IMR-90 (cell line): ENCODE results near the gene TNIP2. TPM values are rescaled to one million over a fixed set of nuclear protein-coding genes. Genes with fewer than 3 reads are reported as not detected.

Experiments
- ATAC-seq: fragments of 200-7000 bp; cut with Tn5 transposase; 2 replicates; pipeline ENCODE4 v1.9.1; 2020; ENCODE audit warnings: low read depth, mild to moderate bottlenecking, moderate library complexity
- BruUV-seq: library from RNA; stranded (reverse); fragments of 400-500 nt; replicated peaks from 2 replicates; lab custom pipeline; 2021; lab: Mats Ljungman, UMichigan
- CTCF ChIA-PET: fragments of 300-600 bp; formaldehyde crosslinking; extraction: SDS; loops from one replicate; lab custom pipeline; 2021; ENCODE audit warnings: antibody characterized with exemption; lab: Yijun Ruan, JAX
- POLR2A ChIA-PET: fragments of 300-600 bp; sonication (Branson Sonifier 250); formaldehyde crosslinking; loops from one replicate; lab custom pipeline; 2022; ENCODE audit warnings: antibody characterized with exemption; ENCODE audit not compliant: unreplicated experiment; lab: Charles Lee
- DNase-seq: peaks from one replicate; pipeline ENCODE4 v3.0.0; 2013
- H2AFZ ChIP-seq: replicated peaks from 2 replicates; pipeline ENCODE3; 2013; ENCODE audit warnings: low read length, mild to moderate bottlenecking; ENCODE audit not compliant: poor library complexity
- H2AK5ac ChIP-seq: 2 replicates; pipeline ENCODE4 v1.6.1; 2013; ENCODE audit warnings: low read depth, low read length, inconsistent platforms
- H2AK9ac ChIP-seq: replicated peaks from 2 replicates; pipeline ENCODE3; 2013; ENCODE audit warnings: mild to moderate bottlenecking, low read depth, low read length, moderate library complexity; ENCODE audit not compliant: poor library complexity
- H2BK120ac ChIP-seq: 2 replicates; pipeline ENCODE4 v1.6.1; 2013; ENCODE audit warnings: low read depth, low read length, inconsistent platforms
- H2BK15ac ChIP-seq: 3 replicates; pipeline ENCODE4 v1.6.1; 2013; ENCODE audit warnings: low read depth, low read length, inconsistent platforms
- H2BK20ac ChIP-seq: 2 replicates; pipeline ENCODE4 v1.6.1; 2013; ENCODE audit warnings: low read depth, mild to moderate bottlenecking, inconsistent platforms, low read length, moderate library complexity
- H2BK5ac ChIP-seq: 2 replicates; pipeline ENCODE4 v1.6.1; 2013; ENCODE audit warnings: mild to moderate bottlenecking, low read depth, low read length, inconsistent platforms; ENCODE audit not compliant: poor library complexity, severe bottlenecking
- H3K14ac ChIP-seq: replicated peaks from 2 replicates; pipeline ENCODE4 v1.6.1; 2013; ENCODE audit warnings: low read depth, low read length, inconsistent platforms
- H3K18ac ChIP-seq: 2 replicates; pipeline ENCODE4 v1.6.1; 2013; ENCODE audit warnings: low read depth, low read length, control low read depth
- H3K23ac ChIP-seq: 2 replicates; pipeline ENCODE4 v1.6.1; 2013; ENCODE audit warnings: low read depth, low read length, inconsistent platforms
- H3K27ac ChIP-seq: 2 replicates; pipeline ENCODE4 v1.5.1; 2013; ENCODE audit warnings: mild to moderate bottlenecking, control low read depth, low read length; ENCODE audit not compliant: insufficient read depth
- H3K27me3 ChIP-seq: 2 replicates; pipeline ENCODE4 v1.6.1; 2013; ENCODE audit warnings: low read length; ENCODE audit not compliant: control insufficient read depth, insufficient read depth
- H3K36me3 ChIP-seq: 2 replicates; pipeline ENCODE4 v1.6.1; 2013; ENCODE audit warnings: low read length, mixed read lengths; ENCODE audit not compliant: control insufficient read depth, insufficient read depth
- H3K4ac ChIP-seq: 2 replicates; pipeline ENCODE4 v1.6.1; 2013; ENCODE audit warnings: low read depth, low read length, inconsistent platforms
- H3K4me1 ChIP-seq: 2 replicates; pipeline ENCODE4 v1.6.1; 2013; ENCODE audit warnings: low read length, mixed read lengths; ENCODE audit not compliant: control insufficient read depth, insufficient read depth
- H3K4me2 ChIP-seq: 2 replicates; pipeline ENCODE4 v1.6.1; 2013; ENCODE audit warnings: low read depth, mild to moderate bottlenecking, control low read depth, low read length, moderate library complexity
- H3K4me3 ChIP-seq: 2 replicates; pipeline ENCODE4 v1.5.1; 2013; ENCODE audit warnings: low read depth, mild to moderate bottlenecking, control low read depth, low read length, moderate library complexity; ENCODE audit not compliant: insufficient read depth
- H3K56ac ChIP-seq: 2 replicates; pipeline ENCODE4 v1.6.1; 2013; ENCODE audit warnings: low read length, inconsistent platforms; ENCODE audit not compliant: insufficient read depth; ENCODE audit errors: extremely low read depth
- H3K79me1 ChIP-seq, 2 experiments: 2 replicates each; pipeline ENCODE4 v1.6.1; 2013; ENCODE audit warnings: low read length in 2 of 2, inconsistent platforms in 1 of 2, low read depth in 1 of 2
- H3K9ac ChIP-seq: 2 replicates; pipeline ENCODE4 v1.6.1; 2013; ENCODE audit warnings: low read depth, low read length, control low read depth
- H3K9me1 ChIP-seq: 2 replicates; pipeline ENCODE4 v1.6.1; 2013; ENCODE audit warnings: low read length, inconsistent platforms; ENCODE audit not compliant: insufficient read depth
- H3K9me3 ChIP-seq: 2 replicates; pipeline ENCODE4 v1.6.1; 2013; ENCODE audit warnings: low read length; ENCODE audit not compliant: control insufficient read depth, insufficient read depth
- H4K20me1 ChIP-seq: 2 replicates; pipeline ENCODE4 v1.6.1; 2013; ENCODE audit warnings: low read length, inconsistent platforms; ENCODE audit not compliant: insufficient read depth
- H4K5ac ChIP-seq: 2 replicates; pipeline ENCODE4 v1.6.1; 2013; ENCODE audit warnings: mild to moderate bottlenecking, low read depth, low read length, control low read depth
- H4K8ac ChIP-seq, 2 experiments: 2 replicates each; pipeline ENCODE4 v1.6.1; 2013; ENCODE audit warnings: low read depth in 2 of 2, low read length in 2 of 2, control low read depth in 1 of 2, inconsistent platforms in 1 of 2
- H4K91ac ChIP-seq: 2 replicates; pipeline ENCODE4 v1.6.1; 2013; ENCODE audit warnings: low read depth, low read length, inconsistent platforms; ENCODE audit not compliant: insufficient read depth
- BHLHE40 ChIP-seq: fragments of 150-350 bp; IDR thresholded peaks from 2 replicates; pipeline ENCODE4 v1.6.1; 2016; ENCODE audit warnings: mild to moderate bottlenecking, low read depth, low read length
- CEBPB ChIP-seq: IDR thresholded peaks from 2 replicates; pipeline ENCODE4 v1.6.1; 2012; ENCODE audit warnings: low read depth, low read length, improper control_type of control experiment
- CHD1 ChIP-seq: IDR thresholded peaks from 2 replicates; pipeline ENCODE4 v1.6.1; 2012; ENCODE audit warnings: low read depth, low read length, improper control_type of control experiment
- CTCF ChIP-seq: conservative IDR thresholded peaks from 2 replicates; pipeline ENCODE4 v1.5.1; 2012; ENCODE audit warnings: mild to moderate bottlenecking, low read depth, low read length, improper control_type of control experiment
- FOS ChIP-seq: fragments of 150-350 bp; IDR thresholded peaks from 2 replicates; pipeline ENCODE4 v1.6.1; 2016; ENCODE audit warnings: low read depth, low read length
- MAFK ChIP-seq: IDR thresholded peaks from 2 replicates; pipeline ENCODE4 v1.6.1; 2012; ENCODE audit warnings: low read depth, low read length, improper control_type of control experiment
- MAZ ChIP-seq: IDR thresholded peaks from 2 replicates; pipeline ENCODE4 v1.6.1; 2012; ENCODE audit warnings: low read depth, mild to moderate bottlenecking, low read length, improper control_type of control experiment, moderate library complexity, borderline replicate concordance
- MXI1 ChIP-seq: IDR thresholded peaks from 2 replicates; pipeline ENCODE4 v1.6.1; 2012; ENCODE audit warnings: low read depth, mild to moderate bottlenecking, low read length, moderate library complexity, borderline replicate concordance
- NFE2L2 ChIP-seq: fragments of 150-350 bp; IDR thresholded peaks from 2 replicates; pipeline ENCODE4 v1.6.1; 2016; ENCODE audit warnings: low read depth, mild to moderate bottlenecking, low read length
- POLR2A ChIP-seq: IDR thresholded peaks from 2 replicates; pipeline ENCODE4 v1.6.1; 2012; ENCODE audit warnings: mild to moderate bottlenecking, low read depth, low read length
- RAD21 ChIP-seq: IDR thresholded peaks from 2 replicates; pipeline ENCODE4 v1.6.1; 2012; ENCODE audit warnings: low read length, improper control_type of control experiment
- RCOR1 ChIP-seq: IDR thresholded peaks from 2 replicates; pipeline ENCODE4 v1.6.1; 2012; ENCODE audit warnings: mild to moderate bottlenecking, low read length, improper control_type of control experiment; ENCODE audit not compliant: insufficient replicate concordance
- RFX5 ChIP-seq: IDR thresholded peaks from 2 replicates; pipeline ENCODE4 v1.8.0; 2012; ENCODE audit warnings: low read depth, mild to moderate bottlenecking, low read length, moderate library complexity
- SMC3 ChIP-seq: fragments of 150-350 bp; IDR thresholded peaks from 2 replicates; pipeline ENCODE4 v1.6.1; 2016; ENCODE audit warnings: low read depth, mild to moderate bottlenecking, antibody characterized with exemption, low read length, moderate library complexity
- WGBS, 2 experiments: methylation state at CpG; one replicate each; pipeline versions ENCODE4 v1.1.5 to v1.1.7; 2013; ENCODE audit warnings: missing lambda C conversion rate in 2 of 2; ENCODE audit not compliant: insufficient read length in 1 of 2; ENCODE audit errors: extremely low coverage in 2 of 2; 5-methylcytosine and 5-hydroxymethylcytosine counted together
- dilution Hi-C: fragments of 300-500 bp; cut with HindIII; formaldehyde crosslinking; loops from one replicate; pipeline ENCODE4 v1.14.3; 2018; ENCODE audit warnings: low sequenced_read_pairs; ENCODE audit not compliant: unreplicated experiment
- in situ Hi-C: fragments of 300-500 bp; cut with MboI; formaldehyde crosslinking; loops from 3 replicates; pipeline ENCODE4 v1.14.3; 2019; ENCODE audit warnings: low sequenced_read_pairs, inconsistent platforms, mixed read lengths
- intact Hi-C: fragments of 100-400 bp; cut with micrococcal nuclease; formaldehyde crosslinking; loops from 2 replicates; pipeline ENCODE4 v1.10.0; 2022
- polyA plus RNA-seq, 3 experiments: library from polyadenylated mRNA; depleted of rRNA; stranded (reverse); fragments of >200 nt; gene quantifications; 2 replicates each; pipeline ENCODE4 v1.2.3, GENCODE V29; 2012; ENCODE audit warnings: low replicate concordance in 1 of 3
- total RNA-seq: library from RNA; depleted of rRNA; stranded (reverse); fragments of >200 nt; gene quantifications from 2 replicates; pipeline ENCODE4 v1.2.3, GENCODE V29; 2012
- TF ChIP-seq, protein P1 (sequence below): fragments of 150-350 bp; IDR thresholded peaks from 2 replicates; pipeline ENCODE4 v1.6.1; 2017; ENCODE audit warnings: mild to moderate bottlenecking, antibody characterized with exemption, low read length, low read depth
- TF ChIP-seq, protein P2 (sequence below): fragments of 150-350 bp; IDR thresholded peaks from 2 replicates; pipeline ENCODE4 v1.6.1; 2016; ENCODE audit warnings: low read depth, mild to moderate bottlenecking, low read length, moderate library complexity, borderline replicate concordance

Gene TNIP2
- total and polyA plus RNA-seq, 2 of the 4 experiments (the other 2 are of a cell fraction), result 33.3 to 38.5 TPM

DNA sequence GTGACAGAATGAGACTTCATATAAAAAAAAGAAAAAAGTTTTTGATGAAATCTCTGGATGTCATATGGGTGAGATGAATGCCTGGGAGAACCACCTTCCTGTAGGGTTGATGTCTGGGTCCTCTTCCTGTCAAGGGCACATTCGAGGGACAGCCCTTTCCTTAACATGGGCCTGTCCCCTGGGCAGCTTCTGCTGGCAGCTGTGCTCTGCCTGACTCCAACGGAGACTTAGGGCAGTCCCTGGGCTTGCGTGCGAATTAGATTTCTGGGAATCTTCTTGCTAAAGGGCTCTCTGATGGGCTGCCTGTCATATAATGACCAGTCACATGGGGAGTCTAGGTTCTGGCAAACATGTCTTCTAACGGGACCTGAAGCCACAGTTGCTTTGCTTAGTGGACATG lies 40.7 kb downstream of the TNIP2 start:
- H3K18ac ChIP-seq, result no peak overlapping the region
- dilution Hi-C loops, result no loop called here
- peaks cover 3% of the 10 kb centered on the region; the same call in 1 of the 2 replicates for H3K4me1 ChIP-seq
- ChIA-PET POLR2A (no interaction called here), CTCF (no interaction called here)
- H3K27me3 ChIP-seq, result no peaks in the 10 kb centered on the region
- no peak for DNase-seq
- no peak overlapping the region for H2AK5ac ChIP-seq
- H4K91ac ChIP-seq, result no peak overlapping the region
- H2BK120ac ChIP-seq, result no peak overlapping the region
- H3K14ac ChIP-seq, result no peak overlapping the region
- H4K8ac ChIP-seq, result no peak overlapping the region
- peaks cover 19 to 38% of the 10 kb centered on the region in 2 experiments for H3K79me1 ChIP-seq
- no CpG with 5 or more reads among the region's 5 CpGs for WGBS, 2 experiments
- intact Hi-C loops, result no loop called here
- no peak overlapping the region for H3K4me2 ChIP-seq
- no peak overlapping the region for H3K56ac ChIP-seq
- no peak overlapping the region for H2AK9ac ChIP-seq
- H2AFZ ChIP-seq, result no peak overlapping the region
- H3K23ac ChIP-seq, result peak overlapping the region; percentile 20; the same call in 1 of the 2 replicates
- H3K36me3 ChIP-seq, result peaks cover 27% of the 10 kb centered on the region
- no TSS peak for BruUV-seq
- H3K9me1 ChIP-seq, result peaks cover 13% of the 10 kb centered on the region
- ATAC-seq, result peak; percentile 24; the same call in 1 of the 2 replicates
- H4K20me1 ChIP-seq, result peaks cover 9% of the 10 kb centered on the region
- H3K4me3 ChIP-seq, result no peak overlapping the region
- H3K4ac ChIP-seq, result no peak overlapping the region
- H2BK5ac ChIP-seq, result no peak overlapping the region
- no peak overlapping the region for H3K9ac ChIP-seq
- H2BK20ac ChIP-seq, result no peak overlapping the region
- TF ChIP-seq MAFK, result no peak
- TF ChIP-seq RAD21, result no peak
- TF ChIP-seq, protein P1, sequence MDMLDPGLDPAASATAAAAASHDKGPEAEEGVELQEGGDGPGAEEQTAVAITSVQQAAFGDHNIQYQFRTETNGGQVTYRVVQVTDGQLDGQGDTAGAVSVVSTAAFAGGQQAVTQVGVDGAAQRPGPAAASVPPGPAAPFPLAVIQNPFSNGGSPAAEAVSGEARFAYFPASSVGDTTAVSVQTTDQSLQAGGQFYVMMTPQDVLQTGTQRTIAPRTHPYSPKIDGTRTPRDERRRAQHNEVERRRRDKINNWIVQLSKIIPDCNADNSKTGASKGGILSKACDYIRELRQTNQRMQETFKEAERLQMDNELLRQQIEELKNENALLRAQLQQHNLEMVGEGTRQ, result no peak
- TF ChIP-seq CHD1, result no peak
- TF ChIP-seq MXI1, result no peak
- no peak for TF ChIP-seq MAZ
- TF ChIP-seq NFE2L2, result no peak
- TF ChIP-seq RFX5, result no peak
- no peak for TF ChIP-seq BHLHE40
- no peak for TF ChIP-seq SMC3
- TF ChIP-seq, protein P2, sequence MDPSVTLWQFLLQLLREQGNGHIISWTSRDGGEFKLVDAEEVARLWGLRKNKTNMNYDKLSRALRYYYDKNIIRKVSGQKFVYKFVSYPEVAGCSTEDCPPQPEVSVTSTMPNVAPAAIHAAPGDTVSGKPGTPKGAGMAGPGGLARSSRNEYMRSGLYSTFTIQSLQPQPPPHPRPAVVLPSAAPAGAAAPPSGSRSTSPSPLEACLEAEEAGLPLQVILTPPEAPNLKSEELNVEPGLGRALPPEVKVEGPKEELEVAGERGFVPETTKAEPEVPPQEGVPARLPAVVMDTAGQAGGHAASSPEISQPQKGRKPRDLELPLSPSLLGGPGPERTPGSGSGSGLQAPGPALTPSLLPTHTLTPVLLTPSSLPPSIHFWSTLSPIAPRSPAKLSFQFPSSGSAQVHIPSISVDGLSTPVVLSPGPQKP, result no peak
- no peak for TF ChIP-seq CTCF
- no peak for TF ChIP-seq POLR2A
- no peak for TF ChIP-seq RCOR1
- TF ChIP-seq FOS, result no peak
- no peak for TF ChIP-seq CEBPB
- H3K9me3 ChIP-seq, result no peaks in the 10 kb centered on the region
- H4K5ac ChIP-seq, result no peak overlapping the region
- in situ Hi-C loops, result no loop called here
- H2BK15ac ChIP-seq, result no peak overlapping the region
- H3K27ac ChIP-seq, result no peak overlapping the region
